Upper lobe of left lung (tissue), 6 donors: ENCODE measurements around the gene GDE1. TPM values are rescaled to one million over a fixed set of nuclear protein-coding genes. Genes with fewer than 3 reads are reported as not detected.

Experiments
- ATAC-seq, 2 donors: fragments of 200-7000 bp; cut with Tn5 transposase; one replicate each; pipeline ENCODE4 v1.9.1; 2022; ENCODE audit warnings: mild to moderate bottlenecking in 2 of 2, moderate library complexity in 2 of 2; ENCODE audit not compliant: low FRiP score in 2 of 2
- DNase-seq, 2 donors: peaks; one replicate each; pipeline ENCODE4 v3.0.0-alpha.2; 2019 to 2020
- H3K27ac ChIP-seq, 4 donors: fragments of 200-600 bp; sonication (generic); one replicate each; pipeline ENCODE4 v1.5.1; 2016 to 2019
- H3K27me3 ChIP-seq, 4 donors: fragments of 200-600 bp; sonication (generic); one replicate each; pipeline ENCODE4 v1.5.1; 2017 to 2019
- H3K36me3 ChIP-seq, 4 donors: fragments of 200-600 bp; sonication (generic); one replicate each; pipeline ENCODE4 v1.5.1; 2016 to 2019
- H3K4me1 ChIP-seq, 4 donors: fragments of 200-600 bp; sonication (generic); one replicate each; pipeline ENCODE4 v1.5.1; 2018 to 2019
- H3K4me3 ChIP-seq, 4 donors: fragments of 200-600 bp; sonication (generic); one replicate each; pipeline ENCODE4 v1.5.1; 2017 to 2019; ENCODE audit warnings: mild to moderate bottlenecking in 2 of 4, moderate library complexity in 1 of 4
- H3K9me3 ChIP-seq, 4 donors: fragments of 200-600 bp; sonication (generic); one replicate each; pipeline ENCODE4 v1.5.1; 2018 to 2019
- CTCF ChIP-seq, 6 experiments: fragments of 450-650 bp in 4 of 6; fragments of 200-600 bp in 2 of 6; sonication (generic) in 2 of 6; IDR thresholded peaks; one replicate each; pipeline ENCODE4 v1.5.1; 2016 to 2019; ENCODE audit warnings: antibody characterized with exemption in 6 of 6
- EP300 ChIP-seq, 4 donors: sonication (generic); formaldehyde crosslinking; IDR thresholded peaks; one replicate each; pipeline ENCODE4 v1.5.1; 2017; ENCODE audit warnings: antibody characterized with exemption in 4 of 4, control low read depth in 2 of 4
- POLR2A ChIP-seq, 4 donors: fragments of 450-650 bp; IDR thresholded peaks; one replicate each; pipeline ENCODE4 v1.5.1; 2016 to 2017; ENCODE audit warnings: antibody characterized with exemption in 4 of 4, mild to moderate bottlenecking in 2 of 4
- POLR2AphosphoS5 ChIP-seq, 2 donors: sonication (generic); formaldehyde crosslinking; IDR thresholded peaks; one replicate each; pipeline ENCODE4 v1.5.1; 2017; ENCODE audit warnings: antibody characterized with exemption in 2 of 2
- WGBS, 2 donors: methylation state at CpG; one replicate each; pipeline ENCODE4 v1.1.5; 2017 to 2018; 5-methylcytosine and 5-hydroxymethylcytosine counted together
- total RNA-seq, 6 donors: library from RNA; depleted of rRNA in 4 of 6; stranded (reverse); fragments of >200 nt in 4 of 6; gene quantifications; one replicate each; pipeline versions ENCODE4 v1.1.0 to v1.2.1, GENCODE V29; 2016 to 2021
- donor health status: DM: no; HTN: no; CAD: no; lungs with moderate emphysema.
- donor health status: DM: no; HTN: yes; CAD: no; lungs with severe emphysema.

Gene GDE1
- total RNA-seq, 6 donors from 2014 or later: 33.5 to 93.6 (median 88.2) TPM

- no peaks in the 10 kb centered on the region for H3K4me1 ChIP-seq
- DNase-seq (no peak), ATAC-seq (no peak)
- no peak overlapping the region for H3K27ac ChIP-seq
- 87 to 89% methylated on average over 3 of the region's 3 CpGs for WGBS, 2 donors
- H3K4me3 ChIP-seq: no peak overlapping the region
- H3K9me3 ChIP-seq: no peaks in the 10 kb centered on the region
- peaks cover 4 to 50% (median 26%) of the 10 kb centered on the region in 4 donors for H3K36me3 ChIP-seq
- TF ChIP-seq EP300 (IDR thresholded peaks at IDR 0.05) (no peak), POLR2A (IDR thresholded peaks at IDR 0.05) (no peak), CTCF (IDR thresholded peaks at IDR 0.05) (no peak), POLR2AphosphoS5 (IDR thresholded peaks at IDR 0.05) (no peak)
- no peaks in the 10 kb centered on the region for H3K27me3 ChIP-seq
These were observed 53.6 kb downstream of the GDE1 start for GRCh38 chr16:19468300-19468699.

DNA sequence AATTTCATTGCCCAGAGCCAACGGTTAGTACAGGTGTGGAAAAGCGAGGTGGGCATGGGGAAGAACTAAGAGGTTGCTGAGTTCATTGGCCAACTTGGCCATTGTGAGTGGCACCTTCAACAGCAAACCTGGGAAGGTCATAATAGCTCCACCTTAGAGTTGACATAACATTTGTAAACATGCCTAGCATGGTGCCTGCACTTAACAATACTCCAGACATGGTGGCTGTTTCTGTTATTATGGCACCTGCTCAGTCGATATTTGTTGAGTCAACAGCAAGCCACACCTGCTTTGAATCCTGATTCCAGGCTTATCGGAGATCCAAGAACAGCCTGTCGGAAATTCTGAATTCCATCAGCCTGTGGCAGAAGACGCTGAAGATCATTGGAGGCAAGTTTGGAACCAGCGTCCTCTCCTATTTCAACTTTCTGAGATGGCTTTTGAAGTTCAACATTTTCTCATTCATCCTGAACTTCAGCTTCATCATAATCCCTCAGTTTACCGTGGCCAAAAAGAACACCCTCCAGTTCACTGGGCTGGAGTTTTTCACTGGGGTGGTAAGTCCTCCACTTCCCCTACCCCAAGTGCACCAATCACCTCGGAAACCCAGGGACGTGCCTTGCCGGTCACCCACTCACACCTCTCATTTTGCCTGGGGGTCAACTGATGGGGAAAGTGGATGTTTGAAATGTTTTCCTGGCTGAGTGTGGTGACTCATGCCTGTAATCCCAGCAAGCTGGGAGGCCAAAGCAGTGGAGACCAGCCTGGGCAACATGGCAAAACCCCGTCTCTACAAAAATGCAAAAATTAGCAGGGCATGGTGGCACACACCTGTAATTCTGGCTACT lies 58.2 kb downstream of the GDE1 start:
- 77 to 90% methylated on average over 11 to 12 of the region's 12 CpGs for WGBS, 2 donors
- ATAC-seq (no peak), DNase-seq (no peak)
- Histone ChIP-seq H3K36me3 (peaks cover 0 to 37% (median 15%) of the 10 kb centered on the region in 4 donors), H3K27me3 (no peaks in the 10 kb centered on the region), H3K9me3 (no peaks in the 10 kb centered on the region), H3K4me1 (no peaks in the 10 kb centered on the region), H3K4me3 (no peak overlapping the region), H3K27ac (no peak overlapping the region)
- TF ChIP-seq CTCF (IDR thresholded peaks at IDR 0.05) (no peak), EP300 (IDR thresholded peaks at IDR 0.05) (no peak), POLR2A (IDR thresholded peaks at IDR 0.05) (no peak), POLR2AphosphoS5 (IDR thresholded peaks at IDR 0.05) (no peak)

DNA sequence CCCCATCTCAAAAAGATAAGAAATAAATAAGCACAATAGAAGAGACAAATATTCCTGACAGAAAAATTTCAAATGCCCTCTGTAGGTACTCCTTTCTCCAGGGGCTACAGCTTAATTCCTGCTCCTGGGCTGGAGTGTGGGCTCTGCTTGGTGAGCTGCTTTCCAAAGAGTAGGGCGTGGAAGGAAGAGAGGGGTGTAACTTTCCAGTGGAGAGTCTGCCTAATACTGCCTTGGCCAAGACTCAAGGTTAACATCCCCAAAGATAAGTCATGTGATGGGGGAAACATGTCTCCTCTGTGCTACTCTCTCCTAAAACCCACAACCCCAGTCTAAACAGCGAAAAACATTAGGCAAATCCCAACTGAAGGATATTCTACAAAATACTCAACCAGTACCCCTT lies 61.5 kb downstream of the GDE1 start:
- H3K4me1 ChIP-seq: no peaks in the 10 kb centered on the region
- H3K36me3 ChIP-seq: peaks cover 0 to 16% (median 8%) of the 10 kb centered on the region in 4 donors
- DNase-seq (no peak), ATAC-seq (no peak)
- no peak overlapping the region for H3K4me3 ChIP-seq
- H3K27me3 ChIP-seq: no peaks in the 10 kb centered on the region
- no peak overlapping the region for H3K27ac ChIP-seq
- WGBS, 2 donors: 87 to 93% methylated on average over 2 of the region's 2 CpGs
- TF ChIP-seq EP300 (IDR thresholded peaks at IDR 0.05) (no peak), POLR2AphosphoS5 (IDR thresholded peaks at IDR 0.05) (no peak), CTCF (IDR thresholded peaks at IDR 0.05) (no peak), POLR2A (IDR thresholded peaks at IDR 0.05) (no peak)
- H3K9me3 ChIP-seq: no peaks in the 10 kb centered on the region

DNA sequence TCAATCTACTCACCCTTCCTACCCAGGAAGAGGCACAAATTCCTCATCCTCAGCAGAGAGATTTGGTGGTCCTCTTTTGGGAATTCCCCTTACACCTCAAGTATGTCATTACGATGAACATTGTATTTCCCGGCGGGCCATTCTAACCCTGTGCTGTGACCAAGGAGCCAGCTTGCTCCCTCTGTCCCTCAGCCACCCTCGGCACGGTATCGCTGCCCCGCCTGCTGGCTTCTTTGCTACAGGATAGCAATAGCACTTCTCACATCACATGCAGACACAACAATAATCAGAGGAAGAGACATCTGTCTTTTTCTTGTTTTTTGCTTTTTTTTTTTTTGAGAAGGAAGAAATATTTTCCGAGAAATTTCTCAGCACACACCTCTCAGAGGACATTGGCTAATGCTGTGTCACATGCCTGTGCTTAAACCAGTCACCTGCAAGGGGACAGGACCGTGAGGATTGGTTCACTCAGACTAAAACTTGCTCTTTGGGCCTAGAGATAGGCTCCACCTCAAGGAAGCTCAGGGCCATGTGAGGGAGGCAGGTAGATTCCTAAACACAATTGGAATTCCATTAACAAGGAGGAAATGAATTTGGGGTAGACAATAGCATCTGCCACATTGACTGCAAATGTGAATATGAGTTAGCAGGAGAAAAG lies 63.0 kb downstream of the GDE1 start:
- TF ChIP-seq POLR2AphosphoS5 (IDR thresholded peaks at IDR 0.05) (no peak), EP300 (IDR thresholded peaks at IDR 0.05) (no peak), CTCF (IDR thresholded peaks at IDR 0.05) (no peak), POLR2A (IDR thresholded peaks at IDR 0.05) (no peak)
- H3K4me1 ChIP-seq: no peaks in the 10 kb centered on the region
- peaks cover 0 to 11% (median 5%) of the 10 kb centered on the region in 4 donors for H3K36me3 ChIP-seq
- H3K27ac ChIP-seq: no peak overlapping the region
- no peaks in the 10 kb centered on the region for H3K27me3 ChIP-seq
- H3K4me3 ChIP-seq: no peak overlapping the region
- DNase-seq (peak in 1 of 2 donors; percentile 45), ATAC-seq (no peak)
- WGBS, 2 donors: 90 to 94% methylated on average over 9 of the region's 9 CpGs
- H3K9me3 ChIP-seq: no peaks in the 10 kb centered on the region

Other genes starting within 250 kb of the GDE1 start
- not detected for gene CLEC19A, start 236.4 kb downstream of the GDE1 start, total RNA-seq
- gene TMC5, start 104.2 kb downstream of the GDE1 start, total RNA-seq: 10 to 100 TPM; 37.1 to 99.5 (median 62.4) TPM
- gene CCP110, start 1.8 kb upstream of the GDE1 start, total RNA-seq: 10 to 100 TPM in 5 of 6 donors, 1 to 10 TPM in 1; 9.1 to 55.3 (median 16.1) TPM
- gene VPS35L, start 33.6 kb upstream of the GDE1 start, total RNA-seq: 10 to 100 TPM; 39.8 to 52.9 (median 45.2) TPM
- gene KNOP1, start 196.1 kb upstream of the GDE1 start, total RNA-seq: 10 to 100 TPM in 4 of 6 donors, 1 to 10 TPM in 2; 4.4 to 23.3 (median 12.1) TPM
- 10 to 100 TPM in 5 of 6 donors, 1 to 10 TPM in 1; 9.3 to 50.3 (median 18.3) TPM for gene IQCK, start 196.2 kb upstream of the GDE1 start, total RNA-seq